Kidney epithelial cell (primary cell): Measurements from ENCODE around the gene RRM2. TPM values are rescaled to one million over a fixed set of nuclear protein-coding genes. Genes with fewer than 3 reads are reported as not detected.

Source experiments
- DNase-seq: peaks from one replicate; pipeline ENCODE4 v3.0.0-alpha.2; 2010; ENCODE audit warnings: low read depth
- H3K27me3 ChIP-seq: 2 replicates; pipeline ENCODE4 v1.6.0; 2011; ENCODE audit warnings: low read length; ENCODE audit not compliant: control insufficient read depth, insufficient read depth
- H3K36me3 ChIP-seq: 2 replicates; pipeline ENCODE4 v1.5.1; 2011; ENCODE audit warnings: low read length; ENCODE audit not compliant: control insufficient read depth, insufficient read depth
- H3K4me3 ChIP-seq: 2 replicates; pipeline ENCODE4 v1.5.1; 2011; ENCODE audit warnings: low read depth, mild to moderate bottlenecking, control low read depth, low read length
- total RNA-seq: library from RNA; depleted of rRNA; stranded (reverse); fragments of >200 nt; gene quantifications from 2 replicates; pipeline ENCODE4 v1.2.3, GENCODE V29; 2015
- TF ChIP-seq, protein P1 (sequence below): IDR thresholded peaks from 2 replicates; pipeline ENCODE4 v1.5.1; 2011; ENCODE audit warnings: mild to moderate bottlenecking, moderate library complexity, low read length, control low read depth, inconsistent platforms; ENCODE audit not compliant: insufficient read depth, poor library complexity, severe bottlenecking

RRM2 gene
- total RNA-seq, 1 donor from 2014 or later = 8.7 TPM

DNA sequence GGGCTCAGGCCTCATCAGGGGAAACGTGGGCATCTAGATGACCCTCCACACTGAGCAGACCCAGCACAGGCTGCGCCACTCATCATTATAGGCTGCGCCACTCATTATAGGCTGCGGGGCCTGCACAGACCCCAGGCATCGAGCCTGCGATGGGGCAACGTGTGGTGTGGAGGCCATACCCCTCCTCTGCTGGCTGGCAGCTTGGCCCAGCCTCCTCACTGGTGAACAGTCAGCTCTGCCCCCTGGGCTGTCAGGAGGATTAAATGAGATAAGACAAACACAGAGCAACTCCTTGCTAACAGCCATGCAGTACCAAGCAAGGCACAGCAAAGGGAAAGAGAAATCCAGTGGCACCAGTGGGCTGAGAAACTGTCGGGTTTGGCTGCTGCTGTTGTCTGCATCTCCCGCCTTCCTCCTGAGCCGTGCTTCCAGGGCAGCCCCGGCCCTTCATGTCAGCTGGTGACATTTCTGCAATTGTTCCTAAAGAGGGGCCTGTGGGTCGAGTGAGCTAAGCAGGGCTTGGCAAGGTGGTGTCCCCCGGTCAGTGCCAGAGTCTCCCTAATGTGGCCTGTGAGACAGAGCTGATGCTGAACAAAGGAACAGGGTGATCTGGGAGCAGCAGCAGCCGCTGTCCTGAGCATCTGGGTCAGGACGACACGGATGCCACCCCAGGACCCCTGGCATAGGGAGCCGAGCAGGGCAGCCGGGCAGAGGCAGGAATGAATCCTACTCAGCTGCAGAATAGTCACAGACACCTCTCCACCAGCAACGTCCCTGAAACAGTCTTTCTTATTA lies 48.7 kb downstream of the RRM2 start:
- Histone ChIP-seq H3K4me3 (no peak overlapping the region), H3K36me3 (no peaks in the 10 kb centered on the region), H3K27me3 (no peaks in the 10 kb centered on the region)
- TF ChIP-seq, protein P1, sequence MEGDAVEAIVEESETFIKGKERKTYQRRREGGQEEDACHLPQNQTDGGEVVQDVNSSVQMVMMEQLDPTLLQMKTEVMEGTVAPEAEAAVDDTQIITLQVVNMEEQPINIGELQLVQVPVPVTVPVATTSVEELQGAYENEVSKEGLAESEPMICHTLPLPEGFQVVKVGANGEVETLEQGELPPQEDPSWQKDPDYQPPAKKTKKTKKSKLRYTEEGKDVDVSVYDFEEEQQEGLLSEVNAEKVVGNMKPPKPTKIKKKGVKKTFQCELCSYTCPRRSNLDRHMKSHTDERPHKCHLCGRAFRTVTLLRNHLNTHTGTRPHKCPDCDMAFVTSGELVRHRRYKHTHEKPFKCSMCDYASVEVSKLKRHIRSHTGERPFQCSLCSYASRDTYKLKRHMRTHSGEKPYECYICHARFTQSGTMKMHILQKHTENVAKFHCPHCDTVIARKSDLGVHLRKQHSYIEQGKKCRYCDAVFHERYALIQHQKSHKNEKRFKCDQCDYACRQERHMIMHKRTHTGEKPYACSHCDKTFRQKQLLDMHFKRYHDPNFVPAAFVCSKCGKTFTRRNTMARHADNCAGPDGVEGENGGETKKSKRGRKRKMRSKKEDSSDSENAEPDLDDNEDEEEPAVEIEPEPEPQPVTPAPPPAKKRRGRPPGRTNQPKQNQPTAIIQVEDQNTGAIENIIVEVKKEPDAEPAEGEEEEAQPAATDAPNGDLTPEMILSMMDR = no peak
- DNase-seq = no peak

DNA sequence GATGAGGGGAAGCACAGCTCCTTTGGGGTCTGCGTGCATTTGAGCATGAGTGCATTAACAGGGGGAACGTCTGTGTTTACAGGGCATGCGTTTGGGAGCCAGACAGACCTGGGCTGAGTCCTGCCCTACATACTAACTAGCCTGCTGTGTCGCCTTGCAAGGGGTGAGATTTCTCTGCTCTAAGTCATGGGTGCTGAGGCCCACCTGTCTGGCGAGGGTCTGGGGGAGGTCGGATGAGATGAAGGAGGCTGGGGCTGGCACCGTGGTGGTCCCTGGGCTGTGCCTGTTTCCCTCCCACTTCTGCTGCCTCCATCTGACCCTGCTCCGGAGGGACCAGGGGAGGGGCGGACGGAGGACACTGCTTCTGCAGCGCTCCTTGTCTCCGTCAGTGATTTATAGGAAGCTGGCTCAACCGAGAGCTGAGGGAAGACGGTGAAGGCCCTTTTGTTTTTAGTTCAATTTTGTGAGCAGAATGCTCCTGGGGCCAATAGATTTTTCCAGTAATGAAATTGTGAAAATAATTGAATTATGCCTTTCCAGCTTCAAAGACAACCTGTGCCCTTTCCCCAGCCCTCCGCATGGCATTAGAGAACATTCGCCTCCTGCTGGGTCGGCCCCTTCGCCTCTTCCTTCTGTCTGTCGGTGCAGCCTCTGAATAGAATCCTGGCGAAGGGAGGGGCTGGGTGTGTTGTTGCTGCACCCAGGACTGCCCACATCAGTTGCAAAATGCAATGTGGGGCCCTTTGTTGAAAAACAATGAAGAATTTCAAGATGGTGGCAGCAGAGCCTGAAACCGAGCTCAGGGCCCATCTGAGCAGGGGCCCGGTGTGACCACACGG lies 49.7 kb downstream of the RRM2 start:
- Histone ChIP-seq H3K4me3 (no peak overlapping the region), H3K36me3 (no peaks in the 10 kb centered on the region), H3K27me3 (no peaks in the 10 kb centered on the region)
- TF ChIP-seq, protein P1 = no peak
- DNase-seq = no peak

DNA sequence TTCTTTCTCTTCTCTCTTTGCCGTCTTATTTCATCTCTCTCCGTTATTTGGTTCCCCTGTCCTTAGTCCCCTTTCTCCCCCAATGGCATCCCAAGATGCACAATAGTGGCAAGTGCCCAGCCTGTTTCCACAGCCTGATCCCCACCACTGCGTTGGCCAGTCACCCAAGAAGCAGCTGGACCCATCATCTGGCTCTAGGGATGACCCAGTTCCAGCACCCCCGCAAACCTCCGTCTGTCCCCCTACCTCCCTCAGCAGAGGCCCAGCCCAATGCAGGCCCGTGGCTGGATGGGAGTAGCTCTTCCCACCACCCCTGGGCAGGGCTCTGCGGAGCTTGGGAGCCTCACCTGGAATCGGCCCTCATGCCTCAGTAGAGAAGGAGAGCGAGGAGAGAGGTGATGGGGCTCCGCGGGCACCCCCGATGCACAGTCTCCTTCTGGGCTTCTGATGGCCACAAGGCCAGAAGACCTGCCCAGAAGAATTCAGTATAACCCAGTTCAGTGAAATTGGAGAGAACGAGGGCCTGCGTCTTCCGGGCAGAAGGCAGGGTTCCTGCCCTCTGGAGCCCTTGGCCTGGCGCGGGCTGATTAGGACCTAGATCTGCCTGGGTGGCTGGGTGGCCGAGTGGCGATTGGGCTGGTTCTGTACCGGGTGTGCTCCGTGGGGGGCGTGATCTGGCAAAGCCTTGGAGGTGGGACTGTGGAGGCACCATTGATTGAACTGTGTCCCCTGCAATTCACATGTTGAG lies 50.9 kb downstream of the RRM2 start:
- Histone ChIP-seq H3K36me3 (no peaks in the 10 kb centered on the region), H3K27me3 (no peaks in the 10 kb centered on the region), H3K4me3 (no peak overlapping the region)
- no peak for DNase-seq
- TF ChIP-seq, protein P1 = no peak

DNA sequence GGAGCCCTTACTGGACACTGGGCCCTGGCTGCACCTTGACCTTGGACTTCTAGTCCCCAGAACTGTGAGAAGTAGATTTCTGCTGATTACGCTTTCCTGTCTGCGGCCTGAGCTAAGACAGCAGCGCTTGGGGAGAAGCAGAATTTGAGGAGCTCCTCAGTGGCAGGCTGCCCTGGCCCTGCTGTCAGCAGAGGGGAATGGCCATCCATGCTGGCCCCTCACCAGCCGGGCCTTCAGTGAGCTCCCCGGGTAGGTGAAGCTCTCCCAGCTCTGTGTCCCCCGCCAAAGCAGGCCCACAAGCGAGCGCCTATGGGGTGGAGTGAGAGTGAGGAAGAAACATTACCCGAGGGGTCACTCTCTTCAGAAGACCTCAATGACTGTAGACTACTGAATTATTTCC lies 51.6 kb downstream of the RRM2 start:
- Histone ChIP-seq H3K4me3 (no peak overlapping the region), H3K36me3 (no peaks in the 10 kb centered on the region), H3K27me3 (no peaks in the 10 kb centered on the region)
- no peak for DNase-seq
- TF ChIP-seq, protein P1 = no peak

DNA sequence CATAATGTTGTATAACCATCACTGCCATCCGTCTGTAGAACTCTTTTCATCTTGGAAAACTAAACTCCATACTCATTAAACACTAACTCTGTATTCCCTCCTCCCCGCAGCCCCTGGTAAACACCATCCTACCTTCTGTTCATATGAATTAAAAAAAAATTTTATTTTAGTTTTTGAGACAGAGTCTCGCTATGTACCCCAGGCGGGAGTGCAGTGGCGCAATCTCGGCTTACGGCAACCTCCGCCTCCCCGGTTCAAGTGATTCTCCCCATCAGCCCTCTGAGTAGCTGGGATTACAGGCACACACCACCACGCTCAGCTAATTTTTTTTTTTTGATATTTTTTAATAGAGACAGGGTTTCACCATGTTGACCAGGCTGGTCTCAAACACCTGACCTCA lies 52.9 kb downstream of the RRM2 start:
- no peak for DNase-seq
- TF ChIP-seq, protein P1 = no peak

More for the DNA sequence above, 52.9 kb downstream of the RRM2 start:
- H3K27me3 ChIP-seq = no peaks in the 10 kb centered on the region
- H3K4me3 ChIP-seq = no peak overlapping the region
- H3K36me3 ChIP-seq = no peaks in the 10 kb centered on the region
